PC-3 (cell line): ENCODE measurements around the gene MUCL3.

Experiments
- EZH2 ChIP-seq: fragments of 300-600 bp; sonication (generic); IDR thresholded peaks from one replicate; pipeline ENCODE4 v1.6.1; 2017; ENCODE audit warnings: antibody characterized with exemption, mild to moderate bottlenecking, low read length; ENCODE audit not compliant: unreplicated experiment
- EZH2phosphoT487 ChIP-seq: fragments of 300-600 bp; sonication (generic); IDR thresholded peaks from 2 replicates; pipeline ENCODE4 v1.6.1; 2018; ENCODE audit warnings: mild to moderate bottlenecking, antibody characterized with exemption, low read length, borderline replicate concordance
- TF ChIP-seq, protein P1 (sequence below): fragments of 300-600 bp; sonication (generic); conservative IDR thresholded peaks from 2 replicates; pipeline ENCODE4 v1.5.1; 2017; ENCODE audit warnings: antibody characterized with exemption, low read depth, mild to moderate bottlenecking, low read length

DNA sequence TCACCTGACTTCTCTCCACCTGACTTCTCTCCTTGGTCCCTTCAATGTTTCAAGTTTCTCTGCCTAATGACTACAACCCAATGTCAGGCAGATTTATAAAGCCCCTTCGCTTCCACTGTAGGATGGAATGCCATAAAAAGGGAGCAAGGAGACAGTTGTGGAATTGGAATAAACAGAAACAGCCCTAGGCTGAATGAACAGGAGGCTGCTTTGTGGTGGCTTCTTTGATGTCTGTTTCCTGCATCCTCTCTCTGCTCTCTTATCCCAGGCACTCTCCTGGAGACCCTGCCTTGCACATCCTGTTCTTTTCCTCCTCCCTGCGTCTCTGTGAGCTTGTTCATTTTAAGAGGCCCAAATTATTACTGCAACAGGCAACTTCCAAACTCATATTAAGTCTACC is 16.9 kb downstream of the MUCL3 start:
- TF ChIP-seq, protein P1, sequence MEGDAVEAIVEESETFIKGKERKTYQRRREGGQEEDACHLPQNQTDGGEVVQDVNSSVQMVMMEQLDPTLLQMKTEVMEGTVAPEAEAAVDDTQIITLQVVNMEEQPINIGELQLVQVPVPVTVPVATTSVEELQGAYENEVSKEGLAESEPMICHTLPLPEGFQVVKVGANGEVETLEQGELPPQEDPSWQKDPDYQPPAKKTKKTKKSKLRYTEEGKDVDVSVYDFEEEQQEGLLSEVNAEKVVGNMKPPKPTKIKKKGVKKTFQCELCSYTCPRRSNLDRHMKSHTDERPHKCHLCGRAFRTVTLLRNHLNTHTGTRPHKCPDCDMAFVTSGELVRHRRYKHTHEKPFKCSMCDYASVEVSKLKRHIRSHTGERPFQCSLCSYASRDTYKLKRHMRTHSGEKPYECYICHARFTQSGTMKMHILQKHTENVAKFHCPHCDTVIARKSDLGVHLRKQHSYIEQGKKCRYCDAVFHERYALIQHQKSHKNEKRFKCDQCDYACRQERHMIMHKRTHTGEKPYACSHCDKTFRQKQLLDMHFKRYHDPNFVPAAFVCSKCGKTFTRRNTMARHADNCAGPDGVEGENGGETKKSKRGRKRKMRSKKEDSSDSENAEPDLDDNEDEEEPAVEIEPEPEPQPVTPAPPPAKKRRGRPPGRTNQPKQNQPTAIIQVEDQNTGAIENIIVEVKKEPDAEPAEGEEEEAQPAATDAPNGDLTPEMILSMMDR: no peak
- TF ChIP-seq EZH2phosphoT487 (no peak), EZH2 (no peak)
